Type B pancreatic cell (in vitro differentiated cells): ENCODE data around the gene MATK. TPM values are rescaled to one million over a fixed set of nuclear protein-coding genes. Genes with fewer than 3 reads are reported as not detected.

Experiments
- DNase-seq: peaks from one replicate; pipeline ENCODE4 v3.0.0; 2021; ENCODE audit warnings: mixed read lengths; ENCODE audit not compliant: unreplicated experiment; ENCODE audit errors: extremely low spot score
- H3K27ac Mint-ChIP-seq: 2 replicates; pipeline ENCODE4 v1.8.0; 2021; ENCODE audit warnings: mild to moderate bottlenecking, mixed read lengths
- H3K27me3 Mint-ChIP-seq: 2 replicates; pipeline ENCODE4 v1.8.0; 2021; ENCODE audit warnings: mixed read lengths
- H3K36me3 Mint-ChIP-seq: 2 replicates; pipeline ENCODE4 v1.8.0; 2021; ENCODE audit warnings: mixed read lengths
- H3K4me1 Mint-ChIP-seq: one replicate; pipeline ENCODE4 v1.8.0; 2021; ENCODE audit warnings: mixed read lengths; ENCODE audit not compliant: unreplicated experiment
- H3K4me3 Mint-ChIP-seq: 2 replicates; pipeline ENCODE4 v1.8.0; 2021; ENCODE audit warnings: mild to moderate bottlenecking, mixed read lengths
- H3K9me3 Mint-ChIP-seq: 2 replicates; pipeline ENCODE4 v1.8.0; 2021; ENCODE audit warnings: mixed read lengths
- total RNA-seq: library from RNA; stranded (reverse); gene quantifications from 2 replicates; pipeline ENCODE4 v1.2.1, GENCODE V29; 2021; ENCODE audit warnings: low replicate concordance
- TF ChIP-seq, protein P1 (sequence below): fragments of 200-600 bp; sonication (generic); conservative IDR thresholded peaks from 2 replicates; pipeline ENCODE4 v1.5.0; 2021; ENCODE audit warnings: antibody characterized with exemption, mild to moderate bottlenecking

MATK gene
- total RNA-seq, 1 donor from 2014 or later = 1.6 TPM

DNA sequence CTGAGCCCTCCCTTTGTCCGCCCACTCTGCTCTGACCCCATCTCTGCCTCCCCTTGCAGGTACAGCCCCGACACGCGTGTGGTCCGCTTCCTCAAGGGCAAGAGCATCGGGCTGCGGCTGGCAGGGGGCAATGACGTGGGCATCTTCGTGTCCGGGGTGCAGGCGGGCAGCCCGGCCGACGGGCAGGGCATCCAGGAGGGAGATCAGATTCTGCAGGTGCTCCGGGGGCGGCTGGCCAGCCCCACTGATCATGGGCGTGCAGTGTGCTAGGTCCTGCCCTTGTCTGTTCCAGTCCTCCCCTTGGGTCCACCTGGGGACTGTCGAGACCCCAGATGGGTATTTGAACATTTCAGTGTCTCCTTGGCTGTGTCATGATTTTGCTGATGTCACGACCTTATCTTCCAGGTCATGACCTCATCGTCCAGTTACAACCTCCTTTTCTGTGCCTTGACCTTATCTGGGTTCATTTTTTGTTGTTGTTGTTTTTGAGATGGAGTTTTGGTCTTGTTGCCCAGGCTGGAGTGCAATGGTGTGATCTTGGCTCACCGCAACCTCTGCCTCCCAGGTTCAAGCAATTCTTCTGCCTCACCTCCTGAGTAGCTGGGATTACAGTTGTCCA lies 50.0 kb downstream of the MATK start:
- TF ChIP-seq, protein P1, sequence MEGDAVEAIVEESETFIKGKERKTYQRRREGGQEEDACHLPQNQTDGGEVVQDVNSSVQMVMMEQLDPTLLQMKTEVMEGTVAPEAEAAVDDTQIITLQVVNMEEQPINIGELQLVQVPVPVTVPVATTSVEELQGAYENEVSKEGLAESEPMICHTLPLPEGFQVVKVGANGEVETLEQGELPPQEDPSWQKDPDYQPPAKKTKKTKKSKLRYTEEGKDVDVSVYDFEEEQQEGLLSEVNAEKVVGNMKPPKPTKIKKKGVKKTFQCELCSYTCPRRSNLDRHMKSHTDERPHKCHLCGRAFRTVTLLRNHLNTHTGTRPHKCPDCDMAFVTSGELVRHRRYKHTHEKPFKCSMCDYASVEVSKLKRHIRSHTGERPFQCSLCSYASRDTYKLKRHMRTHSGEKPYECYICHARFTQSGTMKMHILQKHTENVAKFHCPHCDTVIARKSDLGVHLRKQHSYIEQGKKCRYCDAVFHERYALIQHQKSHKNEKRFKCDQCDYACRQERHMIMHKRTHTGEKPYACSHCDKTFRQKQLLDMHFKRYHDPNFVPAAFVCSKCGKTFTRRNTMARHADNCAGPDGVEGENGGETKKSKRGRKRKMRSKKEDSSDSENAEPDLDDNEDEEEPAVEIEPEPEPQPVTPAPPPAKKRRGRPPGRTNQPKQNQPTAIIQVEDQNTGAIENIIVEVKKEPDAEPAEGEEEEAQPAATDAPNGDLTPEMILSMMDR = no peak
- no peaks in the 10 kb centered on the region for H3K27me3 Mint-ChIP-seq
- no peaks in the 10 kb centered on the region for H3K9me3 Mint-ChIP-seq
- no peaks in the 10 kb centered on the region for H3K36me3 Mint-ChIP-seq
- no peaks in the 10 kb centered on the region for H3K4me1 Mint-ChIP-seq
- no peak overlapping the region for H3K27ac Mint-ChIP-seq
- no peak overlapping the region for H3K4me3 Mint-ChIP-seq
- DNase-seq = no peak

DNA sequence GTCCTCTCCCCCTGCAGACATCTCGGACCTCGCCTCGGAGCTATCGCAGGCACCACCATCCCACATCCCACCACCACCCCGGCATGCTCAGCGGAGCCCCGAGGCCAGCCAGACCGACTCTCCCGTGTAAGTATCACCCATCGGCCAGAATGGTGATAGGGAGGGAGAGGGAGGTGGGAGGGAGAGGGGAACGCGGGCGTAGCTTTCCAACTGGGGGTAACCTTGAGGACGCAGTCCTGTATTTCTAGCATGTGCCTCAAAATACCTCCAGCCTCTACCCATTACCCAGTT lies 51.9 kb downstream of the MATK start:
- H3K27me3 Mint-ChIP-seq = no peaks in the 10 kb centered on the region
- no peak overlapping the region for H3K27ac Mint-ChIP-seq
- no peaks in the 10 kb centered on the region for H3K9me3 Mint-ChIP-seq
- H3K4me3 Mint-ChIP-seq = no peak overlapping the region
- no peaks in the 10 kb centered on the region for H3K36me3 Mint-ChIP-seq
- no peaks in the 10 kb centered on the region for H3K4me1 Mint-ChIP-seq
- no peak for DNase-seq
- TF ChIP-seq, protein P1 = no peak

DNA sequence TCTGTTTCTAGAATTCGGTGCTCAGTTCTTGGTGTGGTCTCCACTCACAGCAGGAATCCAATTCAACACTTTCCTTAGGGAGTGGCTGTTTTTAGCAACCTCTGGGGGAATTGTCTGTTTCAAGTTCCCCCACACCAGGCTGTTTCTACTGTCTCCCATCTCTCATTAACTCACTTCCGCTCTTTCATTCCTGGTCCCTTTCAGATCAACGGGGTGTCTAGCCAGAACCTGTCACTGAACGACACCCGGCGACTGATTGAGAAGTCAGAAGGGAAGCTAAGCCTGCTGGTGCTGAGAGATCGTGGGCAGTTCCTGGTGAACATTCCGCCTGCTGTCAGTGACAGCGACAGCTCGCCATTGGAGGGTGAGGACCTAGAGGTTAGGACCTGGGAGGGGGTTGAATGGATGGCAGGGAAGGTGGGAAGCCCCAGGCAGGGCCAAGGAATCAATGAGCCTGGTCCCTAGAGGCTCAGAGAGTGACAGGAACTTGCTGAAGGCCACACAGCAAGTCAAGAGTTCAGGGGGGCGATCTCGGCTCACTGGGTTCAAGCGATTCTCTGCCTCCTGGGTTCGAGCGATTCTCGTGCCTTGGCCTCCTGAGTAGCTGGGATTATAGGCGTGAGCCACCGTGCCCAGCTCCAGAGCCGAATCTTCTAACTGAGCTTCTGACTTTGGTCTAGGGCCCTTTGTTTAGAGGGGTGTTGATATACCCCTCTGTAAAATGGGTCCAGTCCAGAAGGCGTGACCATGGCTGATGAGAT lies 52.5 kb downstream of the MATK start:
- Mint-ChIP-seq H3K4me1 (no peaks in the 10 kb centered on the region), H3K36me3 (no peaks in the 10 kb centered on the region), H3K27me3 (no peaks in the 10 kb centered on the region), H3K9me3 (no peaks in the 10 kb centered on the region), H3K4me3 (no peak overlapping the region), H3K27ac (no peak overlapping the region)
- TF ChIP-seq, protein P1 = no peak
- no peak for DNase-seq

DNA sequence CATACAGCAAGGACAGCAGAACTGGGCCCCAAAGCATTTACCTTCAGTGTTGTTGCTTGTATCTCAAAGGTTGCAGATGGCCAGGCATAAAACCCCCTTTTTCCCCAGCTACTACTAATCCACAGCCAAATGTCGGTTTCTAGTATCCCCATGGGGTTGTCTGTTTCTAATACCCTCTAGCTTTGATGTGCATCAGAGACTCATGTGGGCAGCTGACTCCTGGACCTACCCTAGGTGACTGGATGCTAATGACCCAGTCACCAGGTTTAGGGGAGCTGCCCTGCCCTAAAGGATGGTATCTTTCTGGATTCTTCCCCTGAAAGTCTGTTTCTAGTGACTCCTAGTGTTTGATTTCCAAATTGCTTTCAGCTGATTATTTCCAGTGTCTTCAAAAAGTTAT lies 54.1 kb downstream of the MATK start:
- Mint-ChIP-seq H3K4me3 (no peak overlapping the region), H3K36me3 (no peaks in the 10 kb centered on the region), H3K4me1 (no peaks in the 10 kb centered on the region), H3K9me3 (no peaks in the 10 kb centered on the region), H3K27me3 (no peaks in the 10 kb centered on the region), H3K27ac (no peak overlapping the region)
- TF ChIP-seq, protein P1 = no peak
- no peak for DNase-seq

DNA sequence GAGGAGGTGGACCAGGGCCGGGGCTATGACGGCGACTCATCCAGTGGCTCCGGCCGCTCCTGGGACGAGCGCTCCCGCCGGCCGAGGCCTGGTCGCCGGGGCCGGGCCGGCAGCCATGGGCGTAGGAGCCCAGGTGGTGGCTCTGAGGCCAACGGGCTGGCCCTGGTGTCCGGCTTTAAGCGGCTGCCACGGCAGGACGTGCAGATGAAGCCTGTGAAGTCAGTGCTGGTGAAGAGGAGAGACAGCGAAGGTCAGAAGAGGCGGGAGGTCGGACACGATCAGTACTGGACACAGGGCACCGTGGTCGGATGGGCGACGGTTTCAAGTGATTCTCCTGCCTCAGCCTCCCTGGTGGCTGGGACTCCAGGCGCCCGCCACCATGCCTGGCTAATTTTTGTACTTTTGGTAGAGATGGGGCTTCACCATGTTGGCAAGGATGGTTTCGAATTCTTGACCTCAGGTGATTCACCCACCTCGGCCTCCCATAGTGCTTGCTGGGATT lies 55.7 kb downstream of the MATK start:
- Mint-ChIP-seq H3K4me3 (no peak overlapping the region), H3K9me3 (no peaks in the 10 kb centered on the region), H3K27ac (no peak overlapping the region), H3K36me3 (no peaks in the 10 kb centered on the region), H3K4me1 (no peaks in the 10 kb centered on the region), H3K27me3 (no peaks in the 10 kb centered on the region)
- TF ChIP-seq, protein P1 = no peak
- DNase-seq = no peak

Other genes with a start within 250 kb of the MATK start
- 1.3 and 3.4 TPM in 2 replicates for gene TEKTIP1, start 247.2 kb downstream of the MATK start, total RNA-seq
- 74.1 and 80.9 TPM in 2 replicates for gene MFSD12, start 228.8 kb downstream of the MATK start, total RNA-seq
- gene HMG20B, start 213.4 kb downstream of the MATK start, total RNA-seq = 60.1 and 78.3 TPM in 2 replicates
- 0.07 TPM in 1 of 2 replicates, not detected in the other for gene GIPC3, start 200.9 kb downstream of the MATK start, total RNA-seq
- gene TBXA2R, start 179.5 kb downstream of the MATK start, total RNA-seq = not detected in 2 replicates
- 31.6 and 32.4 TPM in 2 replicates for gene CACTIN, start 159.6 kb downstream of the MATK start, total RNA-seq
- gene PIP5K1C, start 85.9 kb downstream of the MATK start, total RNA-seq = 35.9 and 44.5 TPM in 2 replicates
- 20.0 and 53.8 TPM in 2 replicates for gene TJP3, start 78.0 kb downstream of the MATK start, total RNA-seq
- gene APBA3, start 24.7 kb downstream of the MATK start, total RNA-seq = 25.1 and 28.5 TPM in 2 replicates
- gene MRPL54, start 23.7 kb downstream of the MATK start, total RNA-seq = 35.9 and 44.0 TPM in 2 replicates
- not detected in 2 replicates for gene RAX2, start 14.2 kb downstream of the MATK start, total RNA-seq
- 1.00 and 4.7 TPM in 2 replicates for gene ZFR2, start 82.7 kb upstream of the MATK start, total RNA-seq
- gene ATCAY, start 94.3 kb upstream of the MATK start, total RNA-seq = 1.5 and 3.3 TPM in 2 replicates
- 0.65 TPM in 1 of 2 replicates, not detected in the other for gene NMRK2, start 146.7 kb upstream of the MATK start, total RNA-seq
- gene DAPK3, start 184.7 kb upstream of the MATK start, total RNA-seq = 83.5 and 93.0 TPM in 2 replicates
- gene EEF2, start 199.1 kb upstream of the MATK start, total RNA-seq = 2,827 and 2,929 TPM in 2 replicates
- gene PIAS4, start 221.4 kb upstream of the MATK start, total RNA-seq = 39.8 and 42.3 TPM in 2 replicates